Smooth muscle cell (in vitro differentiated cells): Measurements from ENCODE around the gene PITPNM2. TPM values are rescaled to one million over a fixed set of nuclear protein-coding genes. Genes with fewer than 3 reads are reported as not detected.

Experiments
- DNase-seq: peaks from one replicate; lab custom pipeline; 2025; ENCODE audit not compliant: unreplicated experiment; lab: John Stamatoyannopoulos, UW
- H2AFZ ChIP-seq: fragments of 200-600 bp; sonication (generic); 2 replicates; pipeline ENCODE4 v1.6.0; 2016; ENCODE audit warnings: antibody characterized with exemption, low read depth, mild to moderate bottlenecking
- H3F3A ChIP-seq: fragments of 200-600 bp; sonication (generic); 2 replicates; pipeline ENCODE4 v1.6.0; 2017; ENCODE audit warnings: antibody characterized with exemption, low read depth
- H3K27ac ChIP-seq: fragments of 200-600 bp; sonication (generic); 2 replicates; pipeline ENCODE4 v1.5.1; 2016; ENCODE audit warnings: low read depth, mild to moderate bottlenecking
- H3K27me3 ChIP-seq: fragments of 200-600 bp; sonication (generic); 2 replicates; pipeline ENCODE4 v1.6.1; 2016; ENCODE audit warnings: low read depth, mild to moderate bottlenecking
- H3K36me3 ChIP-seq: fragments of 200-600 bp; sonication (generic); 2 replicates; pipeline ENCODE4 v1.5.1; 2016; ENCODE audit warnings: low read depth
- H3K4me1 ChIP-seq: fragments of 200-600 bp; sonication (generic); 2 replicates; pipeline ENCODE4 v1.5.1; 2016; ENCODE audit warnings: low read depth
- H3K4me2 ChIP-seq: fragments of 200-600 bp; sonication (generic); 2 replicates; pipeline ENCODE4 v1.6.0; 2016; ENCODE audit warnings: mild to moderate bottlenecking
- H3K4me3 ChIP-seq: fragments of 200-600 bp; sonication (generic); 2 replicates; pipeline ENCODE4 v1.5.1; 2016; ENCODE audit warnings: mild to moderate bottlenecking
- H3K79me2 ChIP-seq: fragments of 200-600 bp; sonication (generic); 2 replicates; pipeline ENCODE4 v1.6.0; 2016; ENCODE audit warnings: low read depth, mild to moderate bottlenecking
- H3K9ac ChIP-seq: fragments of 200-600 bp; sonication (generic); 2 replicates; pipeline ENCODE4 v1.6.0; 2016; ENCODE audit warnings: low read depth
- H3K9me3 ChIP-seq: fragments of 200-600 bp; sonication (generic); replicated peaks from 2 replicates; pipeline ENCODE4 v1.5.1; 2016; ENCODE audit warnings: low read depth
- H4K20me1 ChIP-seq: fragments of 200-600 bp; sonication (generic); 2 replicates; pipeline ENCODE4 v1.6.0; 2016; ENCODE audit warnings: low read depth
- CTCF ChIP-seq: fragments of 200-600 bp; sonication (generic); IDR thresholded peaks from 2 replicates; pipeline ENCODE4 v1.5.1; 2017; ENCODE audit warnings: borderline replicate concordance, mild to moderate bottlenecking, antibody characterized with exemption; ENCODE audit not compliant: insufficient read depth, poor library complexity, severe bottlenecking
- WGBS: methylation state at CpG from one replicate; pipeline ENCODE4 v1.1.7; 2016; ENCODE audit warnings: low lambda C conversion rate; 5-methylcytosine and 5-hydroxymethylcytosine counted together
- polyA plus RNA-seq: library from polyadenylated mRNA; unstranded; fragments of >200 nt; fragmentation: Nextera tagmentation; extraction: Ambion mirVana; gene quantifications from 2 replicates; pipeline ENCODE4 v1.2.1, GENCODE V29; 2016
- total RNA-seq: library from RNA; depleted of rRNA; stranded (reverse); fragments of >200 nt; gene quantifications from 2 replicates; pipeline ENCODE4 v1.2.3, GENCODE V29; 2014

The PITPNM2 gene
- total and polyA plus RNA-seq, 2 experiments from 2014 or later: 1.3 to 1.7 TPM

- no peaks in the 10 kb centered on the region for H3F3A ChIP-seq
- peaks cover 66% of the 10 kb centered on the region for H4K20me1 ChIP-seq
- H3K4me3 ChIP-seq: no peak overlapping the region
- no peaks in the 10 kb centered on the region for H3K27me3 ChIP-seq
- H3K36me3 ChIP-seq: no peaks in the 10 kb centered on the region
- no peak overlapping the region for H3K9ac ChIP-seq
- WGBS: 76% methylated on average over 8 of the region's 8 CpGs
- H3K4me2 ChIP-seq: peak overlapping the region; percentile 43
- no peaks in the 10 kb centered on the region for H3K9me3 ChIP-seq
- H3K4me1 ChIP-seq: peaks cover 5% of the 10 kb centered on the region
- DNase-seq: no peak
- H3K27ac ChIP-seq: no peak overlapping the region
- H2AFZ ChIP-seq: no peak overlapping the region
- no peak for TF ChIP-seq CTCF
- H3K79me2 ChIP-seq: peaks cover 6% of the 10 kb centered on the region
These were observed 35.3 kb downstream of the PITPNM2 start for GRCh38 chr12:123115409-123116121.

GRCh38 chr12:123114304-123115083, 36.4 kb downstream of the PITPNM2 start:
- WGBS: 95% methylated on average over 13 of the region's 13 CpGs
- no peak for DNase-seq

GRCh38 chr12:123113026-123113425, 37.9 kb downstream of the PITPNM2 start:
- H3K4me2 ChIP-seq: peak overlapping the region; percentile 13
- H3K9me3 ChIP-seq: no peaks in the 10 kb centered on the region
- no peak overlapping the region for H3K9ac ChIP-seq
- H3K27ac ChIP-seq: no peak overlapping the region
- no peak for DNase-seq
- no peak overlapping the region for H3K4me3 ChIP-seq
- peaks cover 6% of the 10 kb centered on the region for H3K79me2 ChIP-seq
- peaks cover 5% of the 10 kb centered on the region for H3K4me1 ChIP-seq
- no peaks in the 10 kb centered on the region for H3K36me3 ChIP-seq
- H3K27me3 ChIP-seq: no peaks in the 10 kb centered on the region
- 69% methylated on average over 8 of the region's 8 CpGs for WGBS
- no peaks in the 10 kb centered on the region for H3F3A ChIP-seq
- H4K20me1 ChIP-seq: peaks cover 54% of the 10 kb centered on the region
- H2AFZ ChIP-seq: no peak overlapping the region
- no peak for TF ChIP-seq CTCF

More at GRCh38 chr12:123114304-123115083, 36.4 kb downstream of the PITPNM2 start:
- Histone ChIP-seq H3K79me2 (peaks cover 6% of the 10 kb centered on the region), H3K4me1 (peaks cover 5% of the 10 kb centered on the region), H3K36me3 (no peaks in the 10 kb centered on the region), H3K9me3 (no peaks in the 10 kb centered on the region), H3K27ac (no peak overlapping the region), H3K9ac (no peak overlapping the region), H3K27me3 (no peaks in the 10 kb centered on the region), H3K4me3 (no peak overlapping the region), H2AFZ (no peak overlapping the region), H4K20me1 (peaks cover 59% of the 10 kb centered on the region), H3F3A (no peaks in the 10 kb centered on the region), H3K4me2 (peak overlapping the region; percentile 43)
- no peak for TF ChIP-seq CTCF
